Measurements from ENCODE around the gene GNS. TPM values are rescaled to one million over a fixed set of nuclear protein-coding genes. Genes with fewer than 3 reads are reported as not detected.

GNS gene
- total and polyA plus RNA-seq, 2 of the 13 experiments (the other 11 are each of a cell fraction or from before 2014, with no cell fraction given) = 49.8 to 51.0 TPM

- Histone ChIP-seq H3K4me1 (ENCODE audit: insufficient read depth, low read length) (peaks cover 39% of the 10 kb centered on the region), H3K4me3 (replicated peaks in 1 of 3; ENCODE audit: insufficient read depth in 1 of 3, low read depth in 2 of 3, low read length in 3 of 3) (no peak overlapping the region), H4K20me1 (ENCODE audit: insufficient read depth, low read length) (no peaks in the 10 kb centered on the region), H3K4me2 (ENCODE audit: low read depth, low read length) (0 out of 2 replicates have a peak overlapping the region, but pooled peaks have one; percentile 10), H3K27me3 (ENCODE audit: control insufficient read depth in 1 of 2, insufficient read depth in 2 of 2, low read length in 2 of 2) (no peaks in the 10 kb centered on the region), H3K79me2 (ENCODE audit: insufficient read depth, low read length) (no peaks in the 10 kb centered on the region), H2AFZ (ENCODE audit: low read length) (no peak overlapping the region), H3K9ac (ENCODE audit: insufficient read depth, low read depth, low read length) (no peak overlapping the region), H3K9me3 (ENCODE audit: low read length) (no peaks in the 10 kb centered on the region), H3K27ac (ENCODE audit: extremely low read length, insufficient read depth, low read length) (no peak overlapping the region), H3K36me3 (replicated peaks in 1 of 2; ENCODE audit: control insufficient read depth in 1 of 2, insufficient read depth in 2 of 2, low read length in 2 of 2) (no peaks in the 10 kb centered on the region)
- in situ Hi-C loops (cut with HindIII; ENCODE audit: extremely low pct_ligation_motif_present, low pct_unique_long_range_greater_than_20kb) = no loop called here
- WGBS (ENCODE audit: low lambda C conversion rate) = 0% methylated on average over 1 of the region's 1 CpG
- intact Hi-C loops (cut with micrococcal nuclease; ENCODE audit: unreplicated experiment) = no loop called here
- BruUV-seq (replicated peaks) = no TSS peak
- peak; percentile 50 for ATAC-seq
- ChIA-PET CTCF (ENCODE audit: low intra/inter-chr PET ratio, low total read pairs) (no interaction called here), POLR2A (interaction anchor here (1.4 to 1.7 kb wide), 2 partner anchors 37 to 372 kb away, joined by 3 to 7 read pairs; partner anchors contain the start of gene LEMD3)
- no peak for FAIRE-seq
- peak; percentile 31 for DNase-seq (ENCODE audit: low spot score)
- TF ChIP-seq SOX6 (IDR thresholded peaks at IDR 0.05) = no peak
- TF ChIP-seq SOX6 (CRISPR knock-in tag; IDR thresholded peaks at IDR 0.05) = peak; percentile 64; the same call in 1 of the 2 replicates
- TF ChIP-seq ZNF264 (CRISPR knock-in tag; IDR thresholded peaks at IDR 0.05) = no peak
- no peak for TF ChIP-seq TERF1 (CRISPR knock-in tag; IDR thresholded peaks at IDR 0.05)
- TF ChIP-seq SOX5 (CRISPR knock-in tag; IDR thresholded peaks at IDR 0.05; ENCODE audit: borderline replicate concordance) = peak; percentile 26; the same call in 1 of the 2 replicates
- TF ChIP-seq RARA (CRISPR knock-in tag; IDR thresholded peaks at IDR 0.05) = peak; percentile 36; the same call in 1 of the 2 replicates
- no peak for TF ChIP-seq ZNF615 (CRISPR knock-in tag; IDR thresholded peaks at IDR 0.05; ENCODE audit: borderline replicate concordance)
- no peak for TF ChIP-seq ZNF777 (CRISPR knock-in tag; IDR thresholded peaks at IDR 0.05)
- no peak for TF ChIP-seq ZNF10 (CRISPR knock-in tag; IDR thresholded peaks at IDR 0.05; ENCODE audit: borderline replicate concordance, low read depth)
- TF ChIP-seq CHD4 (IDR thresholded peaks at IDR 0.05; ENCODE audit: borderline replicate concordance, low read length) = no peak
- no peak for TF ChIP-seq ESRRA (CRISPR knock-in tag; IDR thresholded peaks at IDR 0.05; ENCODE audit: low read depth)
- TF ChIP-seq ZNF564 (CRISPR knock-in tag; IDR thresholded peaks at IDR 0.05) = no peak
- TF ChIP-seq CEBPG (CRISPR knock-in tag; IDR thresholded peaks at IDR 0.05) = peak; percentile 38; the same call in 1 of the 2 replicates
- TF ChIP-seq ATRX (CRISPR knock-in tag; IDR thresholded peaks at IDR 0.05; ENCODE audit: borderline replicate concordance) = no peak
- peak; percentile 64; the same call in 1 of the 2 replicates for TF ChIP-seq FOXP4 (CRISPR knock-in tag; IDR thresholded peaks at IDR 0.05)
- peak; percentile 77; the same call in 1 of the 2 replicates for TF ChIP-seq CEBPB (IDR thresholded peaks at IDR 0.05; ENCODE audit: borderline replicate concordance, low read depth, low read length)
- TF ChIP-seq MXI1 (IDR thresholded peaks at IDR 0.05; ENCODE audit: borderline replicate concordance, low read depth, low read length) = no peak
- TF ChIP-seq FOSL2 (CRISPR knock-in tag; IDR thresholded peaks at IDR 0.05) = peak; percentile 86
- peak; percentile 98 for TF ChIP-seq ZBTB3 (CRISPR knock-in tag; IDR thresholded peaks at IDR 0.05; ENCODE audit: borderline replicate concordance, low read depth)
- TF ChIP-seq GABPA (IDR thresholded peaks at IDR 0.05; ENCODE audit: low read depth, low read length) = no peak
- peak; percentile 33; the same call in 1 of the 2 replicates for TF ChIP-seq GABPA (CRISPR knock-in tag; IDR thresholded peaks at IDR 0.05; ENCODE audit: low read depth)
- TF ChIP-seq FOXA3 (CRISPR knock-in tag; IDR thresholded peaks at IDR 0.05) = peak; percentile 77; the same call in 1 of the 2 replicates
Observed at GRCh38 chr12:64797156-64797555, 38.0 kb upstream of the GNS start.

Data from HepG2 (cell line).